GM23338 (cell line): ENCODE results near the gene EPHB1. TPM values are rescaled to one million over a fixed set of nuclear protein-coding genes. Genes with fewer than 3 reads are reported as not detected.

Experiments used
- ATAC-seq: fragments of 200-7000 bp; cut with Tn5 transposase; 3 replicates; pipeline ENCODE4 v1.9.1; 2020
- DNase-seq: peaks from one replicate; pipeline ENCODE4 v3.0.0-alpha.2; 2015; ENCODE audit warnings: low spot score
- H2AFZ ChIP-seq: fragments of 200-600 bp; sonication (generic); 2 replicates; pipeline ENCODE4 v1.8.0; 2016; ENCODE audit warnings: antibody characterized with exemption, mild to moderate bottlenecking, moderate library complexity
- H3F3A ChIP-seq: fragments of 200-600 bp; sonication (generic); replicated peaks from 2 replicates; pipeline ENCODE4 v1.8.0; 2017; ENCODE audit warnings: antibody characterized with exemption, mixed run types, low read depth
- H3K27ac ChIP-seq: fragments of 200-600 bp; sonication (generic); 2 replicates; pipeline ENCODE4 v1.6.1; 2016; ENCODE audit warnings: low read depth
- H3K27me3 ChIP-seq: fragments of 200-600 bp; sonication (generic); 2 replicates; pipeline ENCODE4 v1.8.0; 2016; ENCODE audit warnings: mild to moderate bottlenecking, mixed run types, moderate library complexity; ENCODE audit not compliant: insufficient read depth
- H3K36me3 ChIP-seq: fragments of 200-600 bp; sonication (generic); 2 replicates; pipeline ENCODE4 v1.8.0; 2016; ENCODE audit warnings: mild to moderate bottlenecking; ENCODE audit not compliant: insufficient read depth
- H3K4me1 ChIP-seq: fragments of 200-600 bp; sonication (generic); 2 replicates; pipeline ENCODE4 v1.8.0; 2016; ENCODE audit warnings: mild to moderate bottlenecking, moderate library complexity; ENCODE audit not compliant: insufficient read depth
- H3K4me2 ChIP-seq: fragments of 200-600 bp; sonication (generic); 2 replicates; pipeline ENCODE4 v1.7.1; 2017; ENCODE audit warnings: mixed run types
- H3K4me3 ChIP-seq: fragments of 200-600 bp; sonication (generic); 2 replicates; pipeline ENCODE4 v1.6.1; 2016; ENCODE audit warnings: mixed run types
- H3K79me2 ChIP-seq: fragments of 200-600 bp; sonication (generic); replicated peaks from 2 replicates; pipeline ENCODE4 v1.8.0; 2017; ENCODE audit warnings: mild to moderate bottlenecking; ENCODE audit not compliant: insufficient read depth
- H3K9me2 ChIP-seq: fragments of 200-600 bp; sonication (generic); 2 replicates; pipeline ENCODE4 v1.8.0; 2017; ENCODE audit not compliant: insufficient read depth
- H4K20me1 ChIP-seq: fragments of 200-600 bp; sonication (generic); replicated peaks from 2 replicates; pipeline ENCODE4 v1.8.0; 2017; ENCODE audit warnings: mild to moderate bottlenecking; ENCODE audit not compliant: insufficient read depth
- H3K27ac Mint-ChIP-seq: 2 replicates; pipeline ENCODE4 v1.8.0; 2020; ENCODE audit warnings: inconsistent platforms, mild to moderate bottlenecking, moderate library complexity, mixed read lengths
- H3K27me3 Mint-ChIP-seq: 3 replicates; pipeline ENCODE4 v1.8.0; 2022; ENCODE audit warnings: low read depth, mild to moderate bottlenecking, moderate library complexity, mixed read lengths, inconsistent platforms; ENCODE audit not compliant: insufficient read depth, poor library complexity
- H3K36me3 Mint-ChIP-seq: 3 replicates; pipeline ENCODE4 v1.8.0; 2021; ENCODE audit warnings: low read depth, mild to moderate bottlenecking, inconsistent platforms, moderate library complexity, mixed read lengths
- H3K4me1 Mint-ChIP-seq: 3 replicates; pipeline ENCODE4 v1.8.0; 2020; ENCODE audit warnings: mild to moderate bottlenecking, inconsistent platforms, mixed read lengths
- H3K4me3 Mint-ChIP-seq: 3 replicates; pipeline ENCODE4 v1.8.0; 2021; ENCODE audit warnings: moderate library complexity, mild to moderate bottlenecking, inconsistent platforms, mixed read lengths
- H3K9me3 Mint-ChIP-seq: 3 replicates; pipeline ENCODE4 v1.8.0; 2020; ENCODE audit warnings: moderate library complexity, mild to moderate bottlenecking, inconsistent platforms, mixed read lengths
- JUNB ChIP-seq: IDR thresholded peaks from one replicate; pipeline ENCODE4 v1.6.1; 2016; ENCODE audit warnings: antibody characterized with exemption; ENCODE audit not compliant: unreplicated experiment
- NANOG ChIP-seq: IDR thresholded peaks from 2 replicates; pipeline ENCODE4 v1.6.1; 2016; ENCODE audit warnings: antibody characterized with exemption, borderline replicate concordance
- POLR2AphosphoS5 ChIP-seq: IDR thresholded peaks from 2 replicates; pipeline ENCODE4 v1.6.1; 2016; ENCODE audit warnings: antibody characterized with exemption, low read depth
- polyA plus RNA-seq: library from polyadenylated mRNA; unstranded; fragments of >200 nt; fragmentation: Nextera tagmentation; extraction: Ambion mirVana; gene quantifications from 2 replicates; pipeline ENCODE4 v1.2.1, GENCODE V29; 2016
- total RNA-seq: library from RNA; depleted of rRNA; stranded (reverse); fragments of >200 nt; shearing (Covaris generic); gene quantifications from 2 replicates; pipeline ENCODE4 v1.2.3, GENCODE V29; 2014
- TF ChIP-seq, protein P1 (sequence below): fragments of 250-450 bp; sonication (Bioruptor Pico); IDR thresholded peaks from 2 replicates; pipeline ENCODE4 v1.5.0; 2020; ENCODE audit warnings: mild to moderate bottlenecking, moderate library complexity

Gene EPHB1
- total and polyA plus RNA-seq, 2 experiments from 2014 or later, result 2.7 to 5.2 TPM

GRCh38 chr3:134910026-134910425 is 115.0 kb downstream of the EPHB1 start (continued):
- TF ChIP-seq, protein P1, sequence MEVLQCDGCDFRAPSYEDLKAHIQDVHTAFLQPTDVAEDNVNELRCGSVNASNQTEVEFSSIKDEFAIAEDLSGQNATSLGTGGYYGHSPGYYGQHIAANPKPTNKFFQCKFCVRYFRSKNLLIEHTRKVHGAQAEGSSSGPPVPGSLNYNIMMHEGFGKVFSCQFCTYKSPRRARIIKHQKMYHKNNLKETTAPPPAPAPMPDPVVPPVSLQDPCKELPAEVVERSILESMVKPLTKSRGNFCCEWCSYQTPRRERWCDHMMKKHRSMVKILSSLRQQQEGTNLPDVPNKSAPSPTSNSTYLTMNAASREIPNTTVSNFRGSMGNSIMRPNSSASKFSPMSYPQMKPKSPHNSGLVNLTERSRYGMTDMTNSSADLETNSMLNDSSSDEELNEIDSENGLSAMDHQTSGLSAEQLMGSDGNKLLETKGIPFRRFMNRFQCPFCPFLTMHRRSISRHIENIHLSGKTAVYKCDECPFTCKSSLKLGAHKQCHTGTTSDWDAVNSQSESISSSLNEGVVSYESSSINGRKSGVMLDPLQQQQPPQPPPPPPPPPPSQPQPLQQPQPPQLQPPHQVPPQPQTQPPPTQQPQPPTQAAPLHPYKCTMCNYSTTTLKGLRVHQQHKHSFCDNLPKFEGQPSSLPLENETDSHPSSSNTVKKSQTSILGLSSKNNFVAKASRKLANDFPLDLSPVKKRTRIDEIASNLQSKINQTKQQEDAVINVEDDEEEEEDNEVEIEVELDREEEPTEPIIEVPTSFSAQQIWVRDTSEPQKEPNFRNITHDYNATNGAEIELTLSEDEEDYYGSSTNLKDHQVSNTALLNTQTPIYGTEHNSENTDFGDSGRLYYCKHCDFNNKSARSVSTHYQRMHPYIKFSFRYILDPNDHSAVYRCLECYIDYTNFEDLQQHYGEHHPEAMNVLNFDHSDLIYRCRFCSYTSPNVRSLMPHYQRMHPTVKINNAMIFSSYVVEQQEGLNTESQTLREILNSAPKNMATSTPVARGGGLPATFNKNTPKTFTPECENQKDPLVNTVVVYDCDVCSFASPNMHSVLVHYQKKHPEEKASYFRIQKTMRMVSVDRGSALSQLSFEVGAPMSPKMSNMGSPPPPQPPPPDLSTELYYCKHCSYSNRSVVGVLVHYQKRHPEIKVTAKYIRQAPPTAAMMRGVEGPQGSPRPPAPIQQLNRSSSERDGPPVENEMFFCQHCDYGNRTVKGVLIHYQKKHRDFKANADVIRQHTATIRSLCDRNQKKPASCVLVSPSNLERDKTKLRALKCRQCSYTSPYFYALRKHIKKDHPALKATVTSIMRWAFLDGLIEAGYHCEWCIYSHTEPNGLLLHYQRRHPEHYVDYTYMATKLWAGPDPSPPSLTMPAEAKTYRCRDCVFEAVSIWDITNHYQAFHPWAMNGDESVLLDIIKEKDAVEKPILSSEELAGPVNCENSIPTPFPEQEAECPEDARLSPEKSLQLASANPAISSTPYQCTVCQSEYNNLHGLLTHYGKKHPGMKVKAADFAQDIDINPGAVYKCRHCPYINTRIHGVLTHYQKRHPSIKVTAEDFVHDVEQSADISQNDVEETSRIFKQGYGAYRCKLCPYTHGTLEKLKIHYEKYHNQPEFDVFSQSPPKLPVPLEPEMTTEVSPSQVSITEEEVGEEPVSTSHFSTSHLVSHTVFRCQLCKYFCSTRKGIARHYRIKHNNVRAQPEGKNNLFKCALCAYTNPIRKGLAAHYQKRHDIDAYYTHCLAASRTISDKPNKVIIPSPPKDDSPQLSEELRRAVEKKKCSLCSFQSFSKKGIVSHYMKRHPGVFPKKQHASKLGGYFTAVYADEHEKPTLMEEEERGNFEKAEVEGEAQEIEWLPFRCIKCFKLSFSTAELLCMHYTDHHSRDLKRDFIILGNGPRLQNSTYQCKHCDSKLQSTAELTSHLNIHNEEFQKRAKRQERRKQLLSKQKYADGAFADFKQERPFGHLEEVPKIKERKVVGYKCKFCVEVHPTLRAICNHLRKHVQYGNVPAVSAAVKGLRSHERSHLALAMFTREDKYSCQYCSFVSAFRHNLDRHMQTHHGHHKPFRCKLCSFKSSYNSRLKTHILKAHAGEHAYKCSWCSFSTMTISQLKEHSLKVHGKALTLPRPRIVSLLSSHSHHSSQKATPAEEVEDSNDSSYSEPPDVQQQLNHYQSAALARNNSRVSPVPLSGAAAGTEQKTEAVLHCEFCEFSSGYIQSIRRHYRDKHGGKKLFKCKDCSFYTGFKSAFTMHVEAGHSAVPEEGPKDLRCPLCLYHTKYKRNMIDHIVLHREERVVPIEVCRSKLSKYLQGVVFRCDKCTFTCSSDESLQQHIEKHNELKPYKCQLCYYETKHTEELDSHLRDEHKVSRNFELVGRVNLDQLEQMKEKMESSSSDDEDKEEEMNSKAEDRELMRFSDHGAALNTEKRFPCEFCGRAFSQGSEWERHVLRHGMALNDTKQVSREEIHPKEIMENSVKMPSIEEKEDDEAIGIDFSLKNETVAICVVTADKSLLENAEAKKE (CRISPR knock-in tag), result no peak
- TF ChIP-seq NANOG (no peak), JUNB (no peak)

DNA sequence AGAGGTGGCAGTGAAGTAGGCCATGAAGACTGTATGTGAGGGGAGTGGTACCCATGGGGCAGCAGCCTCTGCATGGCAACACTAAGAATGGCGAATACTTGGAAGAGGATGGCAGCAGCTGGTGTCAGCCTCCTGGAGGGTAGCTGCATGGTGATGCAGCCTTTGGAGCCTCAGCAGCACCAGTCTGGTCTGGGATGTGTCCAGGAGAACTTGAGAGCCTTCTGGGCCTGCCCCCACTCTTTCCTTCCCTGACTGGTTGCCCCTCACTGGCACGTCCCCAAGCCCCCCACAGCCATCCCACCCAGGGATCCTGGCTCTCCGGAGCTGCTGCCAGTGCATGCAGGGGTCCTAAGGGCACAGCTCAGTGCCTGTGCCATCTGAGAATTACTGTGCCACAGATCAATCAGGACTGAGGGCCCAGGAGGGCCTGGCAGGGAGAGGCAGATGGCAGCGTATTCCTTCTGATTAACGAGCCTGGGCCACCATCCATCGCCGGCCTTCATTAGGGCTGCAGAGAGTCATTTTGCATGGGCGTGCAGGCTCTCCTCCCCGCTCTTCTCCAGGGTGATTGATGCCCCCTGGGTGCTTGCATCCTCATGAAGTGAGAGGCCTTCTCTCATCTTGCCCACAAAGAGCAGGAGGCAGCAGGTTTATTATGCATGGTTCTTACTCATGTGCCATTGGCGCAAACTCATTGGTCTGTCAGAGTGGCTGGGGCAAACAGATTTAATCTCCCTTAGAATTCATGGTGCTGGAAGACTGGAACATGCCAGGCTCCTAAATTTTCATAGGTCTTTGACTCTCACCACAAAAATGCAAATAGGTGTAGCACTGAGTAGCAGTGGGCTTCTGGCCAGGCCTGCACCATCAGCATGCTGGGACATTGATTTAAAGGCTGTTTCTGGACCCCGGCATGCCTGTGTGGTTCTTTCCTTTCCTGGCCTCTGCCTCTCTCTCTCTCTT is 116.8 kb downstream of the EPHB1 start:
- no peak for ATAC-seq
- no peak overlapping the region for H3K4me2 ChIP-seq
- TF ChIP-seq POLR2AphosphoS5, result no peak
- H3K36me3 ChIP-seq, result no peaks in the 10 kb centered on the region
- no peaks in the 10 kb centered on the region for H4K20me1 ChIP-seq
- peaks cover 6% of the 10 kb centered on the region; the same call in 1 of the 2 replicates for H3K9me2 ChIP-seq
- Mint-ChIP-seq H3K27ac (no peak overlapping the region), H3K4me1 (peaks cover 3% of the 10 kb centered on the region; the same call in 2 of the 3 replicates), H3K27me3 (peaks cover 4% of the 10 kb centered on the region), H3K4me3 (no peak overlapping the region), H3K9me3 (peaks cover 10% of the 10 kb centered on the region; the same call in 2 of the 3 replicates), H3K36me3 (peaks cover 7% of the 10 kb centered on the region; the same call in 2 of the 3 replicates)
- DNase-seq, result no peak
- no peak overlapping the region for H2AFZ ChIP-seq
- no peaks in the 10 kb centered on the region for H3K4me1 ChIP-seq
- no peak overlapping the region for H3K27ac ChIP-seq
- no peaks in the 10 kb centered on the region for H3K27me3 ChIP-seq
- no peak overlapping the region for H3K4me3 ChIP-seq
- no peaks in the 10 kb centered on the region for H3K79me2 ChIP-seq
- no peaks in the 10 kb centered on the region for H3F3A ChIP-seq
